ENCODE results near the gene PUM2. TPM values are rescaled to one million over a fixed set of nuclear protein-coding genes. Genes with fewer than 3 reads are reported as not detected.

Gene PUM2
- total RNA-seq, 1 experiment from 2014 or later: 104 TPM

DNA sequence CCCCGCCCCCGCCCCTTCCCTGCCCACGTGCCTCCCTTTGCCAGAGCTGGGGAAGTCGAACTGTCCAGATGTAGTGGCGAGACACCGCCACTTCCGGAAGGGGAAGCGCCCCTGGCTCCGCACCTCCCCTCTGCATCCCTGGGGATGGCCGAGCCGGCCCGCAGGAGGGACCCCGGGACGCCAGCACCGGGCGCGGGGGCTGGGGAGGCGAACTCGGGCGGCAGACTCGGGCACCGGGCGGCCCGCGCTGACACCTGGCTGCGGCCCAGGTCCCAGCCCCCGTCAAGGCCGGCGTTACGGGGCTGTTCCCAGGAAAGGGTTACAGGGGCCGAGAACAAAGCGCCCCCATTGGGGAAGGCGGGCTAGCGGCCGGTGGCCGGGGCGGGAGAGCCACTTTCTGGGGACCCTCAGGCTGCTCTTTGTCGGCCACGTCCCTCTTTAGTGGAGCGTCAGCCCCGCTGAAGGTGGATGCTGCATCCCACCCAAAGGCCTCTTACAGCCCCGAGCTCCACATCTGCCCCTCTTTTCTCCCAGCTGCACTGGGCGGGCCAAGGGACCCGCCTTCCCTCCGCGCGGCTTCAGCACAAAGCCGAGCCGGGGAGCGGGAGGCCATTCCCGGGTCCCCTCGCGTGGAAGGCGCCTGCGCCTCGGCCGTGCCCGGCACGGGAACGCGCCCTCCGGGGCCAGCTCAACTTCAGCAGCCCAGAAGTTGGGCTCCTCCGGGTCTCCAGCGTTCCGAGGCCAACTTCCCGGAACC lies 127.1 kb downstream of the PUM2 start (continued):
- TF ChIP-seq, protein P1, sequence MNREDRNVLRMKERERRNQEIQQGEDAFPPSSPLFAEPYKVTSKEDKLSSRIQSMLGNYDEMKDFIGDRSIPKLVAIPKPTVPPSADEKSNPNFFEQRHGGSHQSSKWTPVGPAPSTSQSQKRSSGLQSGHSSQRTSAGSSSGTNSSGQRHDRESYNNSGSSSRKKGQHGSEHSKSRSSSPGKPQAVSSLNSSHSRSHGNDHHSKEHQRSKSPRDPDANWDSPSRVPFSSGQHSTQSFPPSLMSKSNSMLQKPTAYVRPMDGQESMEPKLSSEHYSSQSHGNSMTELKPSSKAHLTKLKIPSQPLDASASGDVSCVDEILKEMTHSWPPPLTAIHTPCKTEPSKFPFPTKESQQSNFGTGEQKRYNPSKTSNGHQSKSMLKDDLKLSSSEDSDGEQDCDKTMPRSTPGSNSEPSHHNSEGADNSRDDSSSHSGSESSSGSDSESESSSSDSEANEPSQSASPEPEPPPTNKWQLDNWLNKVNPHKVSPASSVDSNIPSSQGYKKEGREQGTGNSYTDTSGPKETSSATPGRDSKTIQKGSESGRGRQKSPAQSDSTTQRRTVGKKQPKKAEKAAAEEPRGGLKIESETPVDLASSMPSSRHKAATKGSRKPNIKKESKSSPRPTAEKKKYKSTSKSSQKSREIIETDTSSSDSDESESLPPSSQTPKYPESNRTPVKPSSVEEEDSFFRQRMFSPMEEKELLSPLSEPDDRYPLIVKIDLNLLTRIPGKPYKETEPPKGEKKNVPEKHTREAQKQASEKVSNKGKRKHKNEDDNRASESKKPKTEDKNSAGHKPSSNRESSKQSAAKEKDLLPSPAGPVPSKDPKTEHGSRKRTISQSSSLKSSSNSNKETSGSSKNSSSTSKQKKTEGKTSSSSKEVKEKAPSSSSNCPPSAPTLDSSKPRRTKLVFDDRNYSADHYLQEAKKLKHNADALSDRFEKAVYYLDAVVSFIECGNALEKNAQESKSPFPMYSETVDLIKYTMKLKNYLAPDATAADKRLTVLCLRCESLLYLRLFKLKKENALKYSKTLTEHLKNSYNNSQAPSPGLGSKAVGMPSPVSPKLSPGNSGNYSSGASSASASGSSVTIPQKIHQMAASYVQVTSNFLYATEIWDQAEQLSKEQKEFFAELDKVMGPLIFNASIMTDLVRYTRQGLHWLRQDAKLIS (CRISPR knock-in tag; IDR thresholded peaks at IDR 0.05; ENCODE audit: borderline replicate concordance): 0 out of 2 replicates have a peak, but pooled peaks have one; percentile 34
- TF ChIP-seq ZNF416 (CRISPR knock-in tag; IDR thresholded peaks at IDR 0.05): no peak
- no peak for TF ChIP-seq GRHL2 (CRISPR knock-in tag; IDR thresholded peaks at IDR 0.05; ENCODE audit: insufficient replicate concordance, severe bottlenecking)
- TF ChIP-seq SMAD3 (CRISPR knock-in tag; IDR thresholded peaks at IDR 0.05; ENCODE audit: borderline replicate concordance): peak; percentile 51; the same call in 1 of the 2 replicates
- TF ChIP-seq GTF2I (CRISPR knock-in tag; conservative IDR thresholded peaks at IDR 0.05): no peak
- TF ChIP-seq ETV6 (CRISPR knock-in tag; IDR thresholded peaks at IDR 0.05): no peak; the same call in none of the 2 replicates
- no peak; the same call in 1 of the 2 replicates for TF ChIP-seq KAT7 (CRISPR knock-in tag; IDR thresholded peaks at IDR 0.05; ENCODE audit: borderline replicate concordance)
- TF ChIP-seq, protein P2, sequence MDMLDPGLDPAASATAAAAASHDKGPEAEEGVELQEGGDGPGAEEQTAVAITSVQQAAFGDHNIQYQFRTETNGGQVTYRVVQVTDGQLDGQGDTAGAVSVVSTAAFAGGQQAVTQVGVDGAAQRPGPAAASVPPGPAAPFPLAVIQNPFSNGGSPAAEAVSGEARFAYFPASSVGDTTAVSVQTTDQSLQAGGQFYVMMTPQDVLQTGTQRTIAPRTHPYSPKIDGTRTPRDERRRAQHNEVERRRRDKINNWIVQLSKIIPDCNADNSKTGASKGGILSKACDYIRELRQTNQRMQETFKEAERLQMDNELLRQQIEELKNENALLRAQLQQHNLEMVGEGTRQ (CRISPR knock-in tag; IDR thresholded peaks at IDR 0.05): peak; percentile 73

DNA sequence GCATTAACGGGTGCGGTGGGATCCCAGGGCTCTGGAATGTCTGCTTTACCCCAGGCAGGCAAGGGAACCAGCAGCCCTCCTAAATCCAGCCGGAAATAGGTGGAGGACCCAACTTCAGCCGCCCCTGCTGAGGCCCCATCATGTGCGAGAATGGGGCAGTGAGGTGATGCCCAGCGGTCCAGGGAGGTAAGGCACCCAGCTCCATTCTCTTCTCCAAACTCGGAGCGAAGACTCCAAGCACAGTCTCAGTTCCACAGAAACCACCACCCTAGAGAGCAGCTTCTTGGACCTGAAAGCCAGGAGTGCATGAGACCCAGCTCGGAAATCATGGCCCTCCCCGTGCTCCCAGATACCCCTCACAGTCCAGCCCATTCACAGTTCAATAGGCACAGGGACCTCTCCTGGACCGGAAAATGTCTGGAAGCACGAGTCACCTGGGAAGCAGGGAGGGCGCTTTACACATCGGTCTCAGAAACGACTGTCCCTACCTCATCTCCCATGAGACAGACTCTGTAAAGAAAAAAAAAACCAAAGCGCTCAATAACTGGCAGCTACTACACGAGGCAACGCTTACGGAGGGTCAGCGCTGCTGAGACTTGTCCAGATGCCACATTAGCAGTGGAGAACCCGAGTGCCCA lies 127.8 kb downstream of the PUM2 start:
- Mint-ChIP-seq H3K27ac (no peak overlapping the region), H3K27me3 (ENCODE audit: low read depth) (peaks cover 17% of the 10 kb centered on the region), H3K36me3 (peaks cover 3% of the 10 kb centered on the region; the same call in 1 of the 2 replicates), H3K4me1 (peaks cover 38% of the 10 kb centered on the region), H3K9me3 (no peaks in the 10 kb centered on the region), H3K4me3 (peak overlapping the region; percentile 70)
- ATAC-seq (no peak), DNase-seq (ENCODE audit: low spot score) (no peak)
- CTCF ChIA-PET: interaction anchor here (0.6 to 5.6 kb wide), 13 partner anchors 9 to 267 kb away, joined by 3 to 59 read pairs (median 5); no protein-coding TSS in a partner anchor
- POLR2A ChIA-PET: interaction anchor here (0.7 to 1.8 kb wide), 4 partner anchors 11 to 224 kb away, joined by 3 to 5 read pairs (median 4); partner anchors contain the start of gene RHOB
- TF ChIP-seq, protein P3, sequence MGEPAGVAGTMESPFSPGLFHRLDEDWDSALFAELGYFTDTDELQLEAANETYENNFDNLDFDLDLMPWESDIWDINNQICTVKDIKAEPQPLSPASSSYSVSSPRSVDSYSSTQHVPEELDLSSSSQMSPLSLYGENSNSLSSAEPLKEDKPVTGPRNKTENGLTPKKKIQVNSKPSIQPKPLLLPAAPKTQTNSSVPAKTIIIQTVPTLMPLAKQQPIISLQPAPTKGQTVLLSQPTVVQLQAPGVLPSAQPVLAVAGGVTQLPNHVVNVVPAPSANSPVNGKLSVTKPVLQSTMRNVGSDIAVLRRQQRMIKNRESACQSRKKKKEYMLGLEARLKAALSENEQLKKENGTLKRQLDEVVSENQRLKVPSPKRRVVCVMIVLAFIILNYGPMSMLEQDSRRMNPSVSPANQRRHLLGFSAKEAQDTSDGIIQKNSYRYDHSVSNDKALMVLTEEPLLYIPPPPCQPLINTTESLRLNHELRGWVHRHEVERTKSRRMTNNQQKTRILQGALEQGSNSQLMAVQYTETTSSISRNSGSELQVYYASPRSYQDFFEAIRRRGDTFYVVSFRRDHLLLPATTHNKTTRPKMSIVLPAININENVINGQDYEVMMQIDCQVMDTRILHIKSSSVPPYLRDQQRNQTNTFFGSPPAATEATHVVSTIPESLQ (CRISPR knock-in tag; IDR thresholded peaks at IDR 0.05): no peak
- TF ChIP-seq, protein P4, sequence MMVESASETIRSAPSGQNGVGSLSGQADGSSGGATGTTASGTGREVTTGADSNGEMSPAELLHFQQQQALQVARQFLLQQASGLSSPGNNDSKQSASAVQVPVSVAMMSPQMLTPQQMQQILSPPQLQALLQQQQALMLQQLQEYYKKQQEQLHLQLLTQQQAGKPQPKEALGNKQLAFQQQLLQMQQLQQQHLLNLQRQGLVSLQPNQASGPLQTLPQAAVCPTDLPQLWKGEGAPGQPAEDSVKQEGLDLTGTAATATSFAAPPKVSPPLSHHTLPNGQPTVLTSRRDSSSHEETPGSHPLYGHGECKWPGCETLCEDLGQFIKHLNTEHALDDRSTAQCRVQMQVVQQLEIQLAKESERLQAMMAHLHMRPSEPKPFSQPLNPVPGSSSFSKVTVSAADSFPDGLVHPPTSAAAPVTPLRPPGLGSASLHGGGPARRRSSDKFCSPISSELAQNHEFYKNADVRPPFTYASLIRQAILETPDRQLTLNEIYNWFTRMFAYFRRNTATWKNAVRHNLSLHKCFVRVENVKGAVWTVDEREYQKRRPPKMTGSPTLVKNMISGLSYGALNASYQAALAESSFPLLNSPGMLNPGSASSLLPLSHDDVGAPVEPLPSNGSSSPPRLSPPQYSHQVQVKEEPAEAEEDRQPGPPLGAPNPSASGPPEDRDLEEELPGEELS (CRISPR knock-in tag; IDR thresholded peaks at IDR 0.05): 0 out of 2 replicates have a peak, but pooled peaks have one; percentile 30
- 0 out of 2 replicates have a peak, but pooled peaks have one; percentile 21 for TF ChIP-seq CREM (CRISPR knock-in tag; IDR thresholded peaks at IDR 0.05)
- TF ChIP-seq ZNF263 (CRISPR knock-in tag; IDR thresholded peaks at IDR 0.05; ENCODE audit: low read depth): peak; percentile 15; the same call in 1 of the 2 replicates
